NB4 (cell line): Measurements from ENCODE around the gene RHO.

Experiments used
- CTCF ChIP-seq: IDR thresholded peaks from one replicate; pipeline ENCODE4 v1.5.1; 2012; ENCODE audit warnings: low read depth, low read length
- MAX ChIP-seq: IDR thresholded peaks from 2 replicates; pipeline ENCODE4 v1.6.1; 2011; ENCODE audit warnings: low read depth, low read length
- POLR2A ChIP-seq: IDR thresholded peaks from 2 replicates; pipeline ENCODE4 v1.6.1; 2011; ENCODE audit warnings: mild to moderate bottlenecking; ENCODE audit not compliant: insufficient read length; ENCODE audit errors: extremely low read depth

- TF ChIP-seq CTCF (no peak), POLR2A (no peak), MAX (no peak)
These were observed 1.2 kb upstream of the RHO start for GRCh38 chr3:129527262-129527661.
